IMR-90 (cell line): ENCODE results near the gene SLC44A5. TPM values are rescaled to one million over a fixed set of nuclear protein-coding genes. Genes with fewer than 3 reads are reported as not detected.

Experiments used
- ATAC-seq: fragments of 200-7000 bp; cut with Tn5 transposase; 2 replicates; pipeline ENCODE4 v1.9.1; 2020; ENCODE audit warnings: low read depth, mild to moderate bottlenecking, moderate library complexity
- BruUV-seq: library from RNA; stranded (reverse); fragments of 400-500 nt; replicated peaks from 2 replicates; lab custom pipeline; 2021; lab: Mats Ljungman, UMichigan
- CTCF ChIA-PET: fragments of 300-600 bp; formaldehyde crosslinking; extraction: SDS; loops from one replicate; lab custom pipeline; 2021; ENCODE audit warnings: antibody characterized with exemption; lab: Yijun Ruan, JAX
- POLR2A ChIA-PET: fragments of 300-600 bp; sonication (Branson Sonifier 250); formaldehyde crosslinking; loops from one replicate; lab custom pipeline; 2022; ENCODE audit warnings: antibody characterized with exemption; ENCODE audit not compliant: unreplicated experiment; lab: Charles Lee
- DNase-seq: peaks from one replicate; pipeline ENCODE4 v3.0.0; 2013
- H2AFZ ChIP-seq: replicated peaks from 2 replicates; pipeline ENCODE3; 2013; ENCODE audit warnings: low read length, mild to moderate bottlenecking; ENCODE audit not compliant: poor library complexity
- H2AK5ac ChIP-seq: 2 replicates; pipeline ENCODE4 v1.6.1; 2013; ENCODE audit warnings: low read depth, low read length, inconsistent platforms
- H2AK9ac ChIP-seq: replicated peaks from 2 replicates; pipeline ENCODE3; 2013; ENCODE audit warnings: mild to moderate bottlenecking, low read depth, low read length, moderate library complexity; ENCODE audit not compliant: poor library complexity
- H2BK120ac ChIP-seq: 2 replicates; pipeline ENCODE4 v1.6.1; 2013; ENCODE audit warnings: low read depth, low read length, inconsistent platforms
- H2BK15ac ChIP-seq: 3 replicates; pipeline ENCODE4 v1.6.1; 2013; ENCODE audit warnings: low read depth, low read length, inconsistent platforms
- H2BK20ac ChIP-seq: 2 replicates; pipeline ENCODE4 v1.6.1; 2013; ENCODE audit warnings: low read depth, mild to moderate bottlenecking, inconsistent platforms, low read length, moderate library complexity
- H2BK5ac ChIP-seq: 2 replicates; pipeline ENCODE4 v1.6.1; 2013; ENCODE audit warnings: mild to moderate bottlenecking, low read depth, low read length, inconsistent platforms; ENCODE audit not compliant: poor library complexity, severe bottlenecking
- H3K14ac ChIP-seq: replicated peaks from 2 replicates; pipeline ENCODE4 v1.6.1; 2013; ENCODE audit warnings: low read depth, low read length, inconsistent platforms
- H3K18ac ChIP-seq: 2 replicates; pipeline ENCODE4 v1.6.1; 2013; ENCODE audit warnings: low read depth, low read length, control low read depth
- H3K23ac ChIP-seq: 2 replicates; pipeline ENCODE4 v1.6.1; 2013; ENCODE audit warnings: low read depth, low read length, inconsistent platforms
- H3K27ac ChIP-seq: 2 replicates; pipeline ENCODE4 v1.5.1; 2013; ENCODE audit warnings: mild to moderate bottlenecking, control low read depth, low read length; ENCODE audit not compliant: insufficient read depth
- H3K27me3 ChIP-seq: 2 replicates; pipeline ENCODE4 v1.6.1; 2013; ENCODE audit warnings: low read length; ENCODE audit not compliant: control insufficient read depth, insufficient read depth
- H3K36me3 ChIP-seq: 2 replicates; pipeline ENCODE4 v1.6.1; 2013; ENCODE audit warnings: low read length, mixed read lengths; ENCODE audit not compliant: control insufficient read depth, insufficient read depth
- H3K4ac ChIP-seq: 2 replicates; pipeline ENCODE4 v1.6.1; 2013; ENCODE audit warnings: low read depth, low read length, inconsistent platforms
- H3K4me1 ChIP-seq: 2 replicates; pipeline ENCODE4 v1.6.1; 2013; ENCODE audit warnings: low read length, mixed read lengths; ENCODE audit not compliant: control insufficient read depth, insufficient read depth
- H3K4me2 ChIP-seq: 2 replicates; pipeline ENCODE4 v1.6.1; 2013; ENCODE audit warnings: low read depth, mild to moderate bottlenecking, control low read depth, low read length, moderate library complexity
- H3K4me3 ChIP-seq: 2 replicates; pipeline ENCODE4 v1.5.1; 2013; ENCODE audit warnings: low read depth, mild to moderate bottlenecking, control low read depth, low read length, moderate library complexity; ENCODE audit not compliant: insufficient read depth
- H3K56ac ChIP-seq: 2 replicates; pipeline ENCODE4 v1.6.1; 2013; ENCODE audit warnings: low read length, inconsistent platforms; ENCODE audit not compliant: insufficient read depth; ENCODE audit errors: extremely low read depth
- H3K79me1 ChIP-seq, 2 experiments: 2 replicates each; pipeline ENCODE4 v1.6.1; 2013; ENCODE audit warnings: low read length in 2 of 2, inconsistent platforms in 1 of 2, low read depth in 1 of 2
- H3K9ac ChIP-seq: 2 replicates; pipeline ENCODE4 v1.6.1; 2013; ENCODE audit warnings: low read depth, low read length, control low read depth
- H3K9me1 ChIP-seq: 2 replicates; pipeline ENCODE4 v1.6.1; 2013; ENCODE audit warnings: low read length, inconsistent platforms; ENCODE audit not compliant: insufficient read depth
- H3K9me3 ChIP-seq: 2 replicates; pipeline ENCODE4 v1.6.1; 2013; ENCODE audit warnings: low read length; ENCODE audit not compliant: control insufficient read depth, insufficient read depth
- H4K20me1 ChIP-seq: 2 replicates; pipeline ENCODE4 v1.6.1; 2013; ENCODE audit warnings: low read length, inconsistent platforms; ENCODE audit not compliant: insufficient read depth
- H4K5ac ChIP-seq: 2 replicates; pipeline ENCODE4 v1.6.1; 2013; ENCODE audit warnings: mild to moderate bottlenecking, low read depth, low read length, control low read depth
- H4K8ac ChIP-seq, 2 experiments: 2 replicates each; pipeline ENCODE4 v1.6.1; 2013; ENCODE audit warnings: low read depth in 2 of 2, low read length in 2 of 2, control low read depth in 1 of 2, inconsistent platforms in 1 of 2
- H4K91ac ChIP-seq: 2 replicates; pipeline ENCODE4 v1.6.1; 2013; ENCODE audit warnings: low read depth, low read length, inconsistent platforms; ENCODE audit not compliant: insufficient read depth
- BHLHE40 ChIP-seq: fragments of 150-350 bp; IDR thresholded peaks from 2 replicates; pipeline ENCODE4 v1.6.1; 2016; ENCODE audit warnings: mild to moderate bottlenecking, low read depth, low read length
- CEBPB ChIP-seq: IDR thresholded peaks from 2 replicates; pipeline ENCODE4 v1.6.1; 2012; ENCODE audit warnings: low read depth, low read length, improper control_type of control experiment
- FOS ChIP-seq: fragments of 150-350 bp; IDR thresholded peaks from 2 replicates; pipeline ENCODE4 v1.6.1; 2016; ENCODE audit warnings: low read depth, low read length
- MAFK ChIP-seq: IDR thresholded peaks from 2 replicates; pipeline ENCODE4 v1.6.1; 2012; ENCODE audit warnings: low read depth, low read length, improper control_type of control experiment
- MAZ ChIP-seq: IDR thresholded peaks from 2 replicates; pipeline ENCODE4 v1.6.1; 2012; ENCODE audit warnings: low read depth, mild to moderate bottlenecking, low read length, improper control_type of control experiment, moderate library complexity, borderline replicate concordance
- MXI1 ChIP-seq: IDR thresholded peaks from 2 replicates; pipeline ENCODE4 v1.6.1; 2012; ENCODE audit warnings: low read depth, mild to moderate bottlenecking, low read length, moderate library complexity, borderline replicate concordance
- NFE2L2 ChIP-seq: fragments of 150-350 bp; IDR thresholded peaks from 2 replicates; pipeline ENCODE4 v1.6.1; 2016; ENCODE audit warnings: low read depth, mild to moderate bottlenecking, low read length
- POLR2A ChIP-seq: IDR thresholded peaks from 2 replicates; pipeline ENCODE4 v1.6.1; 2012; ENCODE audit warnings: mild to moderate bottlenecking, low read depth, low read length
- RAD21 ChIP-seq: IDR thresholded peaks from 2 replicates; pipeline ENCODE4 v1.6.1; 2012; ENCODE audit warnings: low read length, improper control_type of control experiment
- RCOR1 ChIP-seq: IDR thresholded peaks from 2 replicates; pipeline ENCODE4 v1.6.1; 2012; ENCODE audit warnings: mild to moderate bottlenecking, low read length, improper control_type of control experiment; ENCODE audit not compliant: insufficient replicate concordance
- RFX5 ChIP-seq: IDR thresholded peaks from 2 replicates; pipeline ENCODE4 v1.8.0; 2012; ENCODE audit warnings: low read depth, mild to moderate bottlenecking, low read length, moderate library complexity
- WGBS, 2 experiments: methylation state at CpG; one replicate each; pipeline versions ENCODE4 v1.1.5 to v1.1.7; 2013; ENCODE audit warnings: missing lambda C conversion rate in 2 of 2; ENCODE audit not compliant: insufficient read length in 1 of 2; ENCODE audit errors: extremely low coverage in 2 of 2; 5-methylcytosine and 5-hydroxymethylcytosine counted together
- dilution Hi-C: fragments of 300-500 bp; cut with HindIII; formaldehyde crosslinking; loops from one replicate; pipeline ENCODE4 v1.14.3; 2018; ENCODE audit warnings: low sequenced_read_pairs; ENCODE audit not compliant: unreplicated experiment
- in situ Hi-C: fragments of 300-500 bp; cut with MboI; formaldehyde crosslinking; loops from 3 replicates; pipeline ENCODE4 v1.14.3; 2019; ENCODE audit warnings: low sequenced_read_pairs, inconsistent platforms, mixed read lengths
- intact Hi-C: fragments of 100-400 bp; cut with micrococcal nuclease; formaldehyde crosslinking; loops from 2 replicates; pipeline ENCODE4 v1.10.0; 2022
- polyA plus RNA-seq, 3 experiments: library from polyadenylated mRNA; depleted of rRNA; stranded (reverse); fragments of >200 nt; gene quantifications; 2 replicates each; pipeline ENCODE4 v1.2.3, GENCODE V29; 2012; ENCODE audit warnings: low replicate concordance in 1 of 3
- total RNA-seq: library from RNA; depleted of rRNA; stranded (reverse); fragments of >200 nt; gene quantifications from 2 replicates; pipeline ENCODE4 v1.2.3, GENCODE V29; 2012

Gene SLC44A5
- total and polyA plus RNA-seq, 2 of the 4 experiments (the other 2 are of a cell fraction): under 0.01 TPM; not detected in 1

GRCh38 chr1:75353051-75353450 is 257.9 kb downstream of the SLC44A5 start:
- ATAC-seq (no peak), DNase-seq (no peak)
- Histone ChIP-seq H3K4me1 (no peaks in the 10 kb centered on the region), H2BK20ac (no peak overlapping the region), H2BK120ac (no peak overlapping the region), H3K79me1 (no peaks in the 10 kb centered on the region), H3K4me3 (no peak overlapping the region), H2AK5ac (no peak overlapping the region), H4K5ac (no peak overlapping the region), H4K8ac (no peak overlapping the region), H3K27ac (no peak overlapping the region), H3K4me2 (no peak overlapping the region), H2BK15ac (no peak overlapping the region), H3K9ac (no peak overlapping the region), H3K14ac (no peak overlapping the region), H3K9me1 (no peaks in the 10 kb centered on the region), H3K4ac (no peak overlapping the region), H3K18ac (no peak overlapping the region), H2AK9ac (no peak overlapping the region), H3K56ac (no peak overlapping the region), H3K36me3 (no peaks in the 10 kb centered on the region), H4K20me1 (no peaks in the 10 kb centered on the region), H4K91ac (no peak overlapping the region), H2BK5ac (no peak overlapping the region), H3K9me3 (0 out of 2 replicates have a peak, but pooled peaks cover 5% of the 10 kb centered on the region), H3K27me3 (no peaks in the 10 kb centered on the region), H3K23ac (no peak overlapping the region), H2AFZ (no peak overlapping the region)
- TF ChIP-seq RAD21 (no peak), BHLHE40 (no peak), CEBPB (no peak), FOS (no peak), MAFK (no peak), RFX5 (no peak), MAZ (no peak), MXI1 (no peak), NFE2L2 (no peak), RCOR1 (no peak), POLR2A (no peak)
- no CpG with 5 or more reads among the region's 2 CpGs for WGBS, 2 experiments
- intact Hi-C loops: no loop called here
- ChIA-PET CTCF (no interaction called here), POLR2A (no interaction called here)
- in situ Hi-C loops: no loop called here
- dilution Hi-C loops: no loop called here
- BruUV-seq: no TSS peak
